Hematopoietic multipotent progenitor cell treated with erythropoietin and hydrocortisone succinate and interleukin-3 and kit ligand, for 4 days (in vitro differentiated cells): ENCODE data around the gene FRMPD3.
"Not testable (repeated sequence)": the region's sequence is repeated elsewhere in the genome, so short reads cannot be mapped to it uniquely, and the experiment has no call there.

Experiments
- DNase-seq: peaks from one replicate; pipeline ENCODE4 v3.0.0-alpha.2; 2015

FRMPD3 gene

DNA sequence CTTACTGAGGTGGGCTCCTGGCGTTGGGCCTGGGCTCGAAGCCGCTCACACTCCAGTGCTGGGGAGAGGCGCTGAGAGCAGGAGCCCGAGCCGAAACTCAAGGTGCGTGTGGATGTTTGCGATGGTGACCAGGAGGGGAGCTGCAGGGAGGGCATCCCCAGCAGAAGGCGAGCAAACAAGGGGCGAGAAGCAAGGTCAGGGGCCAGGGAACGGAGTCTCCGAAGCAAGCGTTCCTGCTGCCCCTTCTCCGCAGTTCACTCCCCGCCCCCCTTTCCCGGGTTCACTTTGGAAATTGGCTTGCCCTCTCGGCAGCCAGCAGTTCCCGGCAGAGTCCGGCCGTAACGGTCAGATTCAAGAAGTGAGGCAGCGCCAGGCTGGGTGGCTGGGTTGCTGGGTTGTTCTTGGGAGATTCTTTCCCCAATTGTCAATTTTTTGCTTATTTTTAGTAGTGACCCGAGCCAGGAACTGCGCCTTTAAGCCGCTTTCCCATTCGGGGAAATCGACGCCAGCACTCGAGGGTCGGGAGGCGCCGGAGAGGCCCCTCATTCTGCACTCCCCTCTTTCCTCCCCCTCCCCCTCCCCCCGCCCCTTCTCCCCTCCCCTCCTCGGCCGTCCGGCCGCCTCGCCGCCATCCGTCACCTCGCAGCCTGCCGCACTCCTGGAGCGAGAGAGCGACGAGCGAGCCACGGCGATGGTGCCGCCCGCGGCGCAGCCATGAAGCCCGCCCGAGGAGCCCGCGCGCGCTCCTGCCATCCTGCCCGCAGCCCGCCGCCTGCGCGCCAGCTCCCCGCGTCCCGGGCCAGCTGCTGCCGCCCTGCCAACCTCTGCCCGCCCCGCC, at the start of gene FRMPD3:
Gene FRMPD3, plus strand, starts transcription at position 655 of the 838 bp plus-strand sequence. CDS start 76,937 bp downstream, outside the sequence.
- DNase-seq, result peak; percentile 8

DNA sequence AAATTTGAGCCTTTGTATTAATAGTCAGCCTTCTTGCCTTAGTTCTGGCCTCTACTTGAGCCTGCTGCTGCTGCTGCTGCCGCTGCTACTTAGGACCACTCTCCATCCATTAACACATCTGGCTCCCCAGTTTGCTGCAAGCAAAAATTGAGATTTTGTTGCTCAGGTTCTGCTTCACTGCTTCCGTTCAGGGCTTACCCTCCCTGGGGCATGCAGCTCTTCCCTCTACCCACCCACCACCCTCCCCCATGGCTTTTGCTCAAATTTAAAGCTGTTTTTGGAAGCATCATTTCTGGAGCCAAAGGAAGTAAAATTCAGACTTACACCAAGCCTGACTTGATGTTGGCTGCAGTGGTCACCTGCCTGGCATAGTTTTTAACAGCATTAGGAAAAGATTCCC, 28.9 kb upstream of the FRMPD3 start:
- no peak for DNase-seq

DNA sequence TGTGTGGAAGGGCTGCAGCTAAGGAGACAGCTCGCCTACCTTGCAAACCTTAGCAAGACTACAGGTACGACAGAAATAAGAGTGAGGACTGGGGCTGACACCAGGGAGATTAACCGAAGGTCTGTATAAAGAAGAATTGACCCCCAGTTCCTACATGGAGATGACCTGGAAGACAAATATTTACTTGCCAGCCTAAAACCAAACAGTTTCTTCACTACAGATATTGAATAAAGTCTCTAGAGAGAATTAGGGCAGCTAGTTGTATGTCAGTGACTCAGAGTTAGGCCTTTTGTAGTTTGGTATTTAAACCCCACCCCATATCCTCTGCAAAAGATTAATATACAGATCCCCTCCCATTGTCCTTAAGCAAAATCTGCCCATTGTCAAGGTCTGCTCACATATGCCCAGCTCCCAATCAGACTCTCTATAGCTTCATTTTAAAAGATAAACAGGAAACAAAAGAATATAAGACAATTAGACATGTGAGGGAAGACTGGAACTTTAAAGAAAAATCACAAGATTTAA, 28.1 kb upstream of the FRMPD3 start:
- DNase-seq, result no peak

DNA sequence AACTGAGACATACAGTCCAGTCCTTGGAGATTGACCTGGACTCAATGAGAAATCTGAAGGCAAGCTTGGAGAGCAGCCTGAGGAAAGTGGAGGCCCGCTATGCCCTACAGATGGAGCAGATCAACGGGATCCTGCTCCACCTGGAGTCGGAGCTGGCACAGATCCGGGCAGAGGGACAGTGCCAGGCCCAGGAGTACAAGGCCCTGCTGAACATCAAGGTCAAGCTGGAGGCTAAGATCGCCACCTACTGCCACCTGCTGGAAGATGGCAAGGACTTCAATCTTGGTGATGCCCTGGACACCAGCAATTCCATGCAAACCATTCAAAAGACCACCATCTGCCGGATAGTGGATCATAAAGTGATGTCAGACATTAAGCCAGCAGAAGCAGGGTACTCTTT, 20.4 kb upstream of the FRMPD3 start:
- peak; percentile 53 for DNase-seq

DNA sequence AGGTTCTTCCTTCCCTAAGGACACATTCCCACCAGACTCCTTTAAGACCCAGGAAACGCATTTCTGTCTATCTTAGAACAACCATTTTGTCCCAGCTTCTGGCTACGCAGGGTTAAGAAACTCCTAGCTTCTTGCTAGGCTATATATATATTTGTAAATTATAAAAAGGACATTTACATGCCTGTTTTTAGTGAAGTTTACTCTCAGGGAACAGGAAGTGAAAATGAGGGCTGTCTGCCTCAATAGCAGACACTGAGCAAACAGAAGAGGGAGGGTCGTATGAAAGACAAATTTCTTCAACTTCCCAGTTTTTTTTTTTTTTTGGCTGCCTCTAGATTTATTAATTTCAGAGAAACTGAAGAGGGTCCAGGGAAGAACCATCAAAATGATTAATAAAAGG, 9.3 kb upstream of the FRMPD3 start:
- DNase-seq, result no peak

DNA sequence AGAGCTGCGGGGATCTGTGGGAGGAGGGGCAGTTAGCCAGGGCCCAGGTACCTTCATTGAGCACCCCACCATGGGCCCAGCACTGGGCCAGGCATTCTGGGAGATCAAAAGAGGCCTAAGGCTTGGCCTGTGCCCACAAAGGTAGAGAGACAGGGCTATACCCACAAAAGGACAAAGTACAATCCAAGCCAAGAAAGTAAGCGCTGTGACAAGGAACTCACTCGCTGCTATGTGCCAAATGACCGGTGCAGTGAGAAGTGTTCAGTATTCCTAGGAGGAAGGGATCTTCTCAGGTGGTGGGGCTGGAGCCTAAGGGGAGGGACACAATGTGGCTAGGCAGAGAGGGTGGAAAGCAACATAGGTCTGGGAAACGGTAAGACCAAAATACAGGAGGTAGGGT, 8.8 kb upstream of the FRMPD3 start:
- DNase-seq, result no peak

DNA sequence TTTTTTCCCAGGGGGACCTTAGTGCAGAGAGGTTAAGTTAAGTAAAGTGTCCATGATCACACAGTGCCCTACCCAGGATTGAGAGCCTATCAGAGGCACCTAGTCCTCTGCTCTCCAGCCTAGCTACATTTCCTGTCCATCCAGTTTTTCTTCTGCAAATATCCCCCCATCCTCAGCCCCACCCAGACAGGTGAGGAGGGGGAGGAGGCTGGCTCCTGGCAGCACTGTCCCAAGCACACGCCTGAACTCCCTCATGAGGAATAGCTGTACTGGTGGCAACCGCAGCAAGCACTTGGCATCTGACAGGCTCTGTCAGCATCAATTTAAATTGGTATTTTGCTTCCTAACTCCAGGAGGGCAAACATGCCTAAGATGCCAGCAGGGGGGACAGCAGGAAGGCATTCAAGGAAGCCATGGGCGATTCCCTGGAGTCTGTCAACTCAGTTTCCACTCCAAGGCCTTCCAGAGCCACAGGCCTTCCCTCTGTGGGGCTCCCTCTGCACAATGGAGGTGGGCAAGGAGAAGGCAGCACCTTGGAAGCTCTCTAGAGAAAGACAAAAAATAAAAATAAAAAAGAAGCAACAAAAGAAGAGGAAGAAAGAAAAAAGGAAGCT, 6.4 kb upstream of the FRMPD3 start:
- DNase-seq, result no peak

DNA sequence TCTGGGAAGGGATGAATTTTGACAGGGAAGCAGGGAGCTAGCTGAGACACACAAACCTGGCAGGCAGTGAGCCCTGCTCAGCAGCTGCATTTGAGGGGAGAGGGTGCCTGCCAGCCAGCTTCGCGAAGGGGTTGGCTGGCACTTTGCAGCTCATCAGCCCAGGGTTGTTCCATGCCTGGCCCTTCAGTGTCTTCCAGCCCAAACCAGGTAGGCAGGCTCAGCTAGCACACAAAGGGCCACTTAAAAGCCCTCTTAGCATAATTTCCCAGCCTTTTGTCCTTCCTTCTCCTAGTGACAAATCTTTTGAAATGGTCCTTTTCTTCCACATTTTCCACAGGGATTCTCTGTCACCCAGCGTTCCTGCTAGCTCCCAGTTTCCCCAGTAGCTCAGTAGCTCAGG, 4.3 kb upstream of the FRMPD3 start:
- DNase-seq, result no peak

DNA sequence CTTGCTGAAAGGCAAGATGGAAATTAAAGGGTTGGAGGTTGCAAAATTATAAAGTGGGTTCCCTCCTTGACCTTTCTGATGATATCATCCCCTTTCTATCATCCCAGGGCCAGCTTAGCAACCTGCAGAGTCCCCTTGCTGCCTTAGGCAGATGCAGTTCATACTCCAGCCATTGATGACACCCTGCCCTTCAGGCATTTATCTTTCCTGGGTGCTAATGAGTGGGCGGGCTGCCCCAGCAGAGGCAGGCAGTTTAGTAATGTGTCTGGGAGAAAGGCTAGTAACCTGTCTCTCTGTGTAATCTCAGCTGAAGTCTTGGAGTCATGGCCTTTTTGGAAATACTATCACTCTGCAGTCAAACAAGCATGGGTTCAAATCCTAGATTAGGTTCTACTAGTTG, 3.8 kb upstream of the FRMPD3 start:
- DNase-seq, result no peak

DNA sequence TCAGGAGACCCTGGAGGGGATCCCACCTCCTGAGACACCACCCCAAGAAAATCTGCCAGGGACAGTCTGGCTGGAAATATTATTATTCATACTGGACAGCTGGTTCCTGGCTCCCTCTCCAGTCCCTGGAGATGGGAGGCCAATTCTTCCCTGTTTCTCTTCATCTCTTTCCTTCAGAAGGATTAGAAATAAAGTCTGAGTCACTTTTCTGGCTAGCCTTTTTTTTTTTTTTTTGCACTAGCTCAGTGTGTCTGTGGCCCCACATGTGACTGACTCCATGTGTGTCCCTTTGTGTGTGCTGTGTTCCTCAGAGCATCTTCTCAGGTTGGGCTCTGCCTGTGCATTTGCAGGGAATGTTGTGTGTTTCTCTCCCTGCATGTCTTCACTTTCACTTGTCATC, 1.8 kb upstream of the FRMPD3 start:
- no peak for DNase-seq

DNA sequence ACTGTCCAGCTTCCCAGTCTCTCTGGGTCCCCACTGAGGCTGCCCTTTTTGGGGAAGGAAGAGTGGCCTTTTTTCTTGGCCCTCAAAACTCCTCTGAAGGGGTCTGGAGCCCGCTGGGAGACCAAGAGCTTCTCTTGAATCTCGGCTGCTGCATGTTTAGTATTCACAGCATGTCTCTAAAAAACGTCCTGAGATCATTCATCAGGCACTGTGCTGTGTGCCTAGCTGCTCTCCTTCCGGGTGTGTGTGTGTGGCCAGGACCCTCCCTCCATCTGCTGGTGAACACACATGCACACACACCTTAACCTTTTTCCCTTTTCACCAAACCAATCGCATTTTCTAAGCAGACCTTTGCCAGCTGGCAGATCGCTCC, 841 bp upstream of the FRMPD3 start:
- DNase-seq, result no peak

DNA sequence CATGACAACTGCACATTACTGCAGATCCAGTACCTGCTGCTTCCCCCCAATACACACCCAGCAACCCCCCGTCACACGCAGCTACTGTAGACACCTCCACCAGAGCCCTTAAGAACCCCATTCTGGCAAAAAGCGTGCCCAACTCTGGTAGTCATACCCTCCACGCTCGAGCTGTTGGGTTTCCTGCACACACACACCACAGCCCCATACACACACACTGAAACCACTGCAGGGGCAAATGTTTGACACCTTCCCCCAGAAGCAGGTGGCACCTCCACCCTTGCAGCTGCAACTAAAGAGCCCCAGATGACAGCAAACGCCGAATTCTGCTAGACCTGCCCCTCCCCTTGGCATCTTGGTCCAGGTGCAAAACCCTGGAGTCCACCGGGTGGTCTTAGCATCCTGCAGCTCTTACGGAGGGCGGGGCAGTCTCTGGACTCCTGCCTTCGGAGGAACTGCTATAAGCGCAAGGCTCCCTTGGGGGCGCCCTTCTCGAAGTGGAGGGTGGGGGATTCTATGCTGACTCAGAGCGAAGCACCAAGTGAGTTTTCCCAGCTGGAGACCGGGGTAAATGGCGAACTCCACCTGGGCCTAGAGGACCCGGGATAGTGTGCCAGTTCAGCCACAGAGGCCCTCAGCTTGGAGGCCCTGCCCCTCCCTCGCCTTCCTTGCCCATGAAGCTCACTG, 1.5 kb downstream of the FRMPD3 start:
- DNase-seq, result peak; percentile 22

DNA sequence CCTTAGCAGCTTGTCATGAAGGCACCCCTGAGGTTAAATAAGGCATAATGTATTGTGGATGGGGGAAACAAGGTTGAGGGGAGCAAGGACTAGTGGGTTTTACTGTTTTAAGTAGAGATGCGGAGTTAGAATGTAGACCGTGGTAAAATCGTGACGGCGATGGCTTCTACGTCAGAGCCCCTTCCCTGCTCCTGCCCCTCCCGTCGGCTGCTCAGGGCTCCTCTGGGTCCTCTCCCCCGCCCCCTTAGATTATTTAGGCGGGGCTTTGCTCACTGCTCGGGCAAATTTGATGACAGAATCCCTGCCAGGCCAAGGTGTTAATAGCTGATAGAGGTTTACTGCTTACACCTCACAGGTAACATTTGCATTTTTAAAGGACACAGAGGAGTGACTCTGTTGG, 2.3 kb downstream of the FRMPD3 start:
- no peak for DNase-seq

DNA sequence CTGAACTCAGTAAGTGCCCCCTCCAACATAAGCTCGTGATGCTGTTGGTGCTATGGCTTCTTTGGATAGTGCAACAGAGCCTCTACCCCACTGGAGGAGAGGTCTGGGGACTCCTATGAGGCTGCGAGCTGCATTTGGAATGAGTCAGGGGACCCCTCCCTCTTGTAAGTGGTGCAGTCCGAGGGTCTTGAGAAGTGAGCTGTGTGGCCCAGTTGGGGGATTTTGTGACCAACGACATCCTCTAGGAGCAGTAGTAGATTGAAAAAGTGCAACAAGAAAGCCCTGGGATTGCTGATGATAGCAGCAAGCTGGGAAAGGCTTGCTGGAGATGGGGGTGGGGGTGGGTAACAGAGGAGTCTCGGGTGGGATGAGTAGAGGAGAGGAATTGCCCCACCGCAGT, 3.1 kb downstream of the FRMPD3 start:
- no peak for DNase-seq

DNA sequence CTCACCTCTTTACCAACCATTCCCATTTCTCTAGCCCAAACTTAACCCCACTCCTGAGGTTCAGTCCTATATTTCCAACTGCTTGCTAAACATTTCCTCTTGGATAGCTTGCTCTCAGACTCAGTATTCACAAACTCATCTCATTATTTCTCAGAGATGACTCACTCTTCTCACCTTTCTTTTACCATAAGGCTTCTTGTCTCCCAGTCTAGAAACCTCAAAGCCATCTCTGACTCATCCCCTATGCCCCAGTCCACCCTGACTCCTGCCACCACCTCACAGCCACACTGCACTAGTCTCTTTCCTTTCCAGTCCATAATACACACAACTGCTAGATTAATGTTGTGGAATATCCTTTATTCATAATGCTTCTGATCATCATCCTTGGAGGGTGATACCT, 4.8 kb downstream of the FRMPD3 start:
- DNase-seq, result no peak

DNA sequence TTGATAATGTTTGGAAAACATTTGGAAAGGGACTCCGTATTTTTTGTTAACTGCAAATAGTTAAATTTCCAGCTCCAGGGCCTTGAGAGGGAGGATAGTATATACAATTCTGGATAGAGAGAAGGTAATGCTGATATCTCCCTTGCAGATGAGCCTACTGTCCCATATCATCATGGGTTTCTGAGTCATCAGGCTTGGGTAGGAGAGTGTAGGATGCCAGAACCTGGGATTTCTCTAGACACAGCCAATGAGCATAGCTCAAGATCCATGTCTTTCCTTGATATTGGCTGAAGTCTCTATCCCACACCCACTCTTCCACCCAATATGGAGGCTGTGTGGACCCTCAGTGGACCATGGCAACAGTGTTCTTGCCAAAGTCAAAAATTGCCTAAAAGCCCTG, 7.8 kb downstream of the FRMPD3 start:
- DNase-seq, result no peak

DNA sequence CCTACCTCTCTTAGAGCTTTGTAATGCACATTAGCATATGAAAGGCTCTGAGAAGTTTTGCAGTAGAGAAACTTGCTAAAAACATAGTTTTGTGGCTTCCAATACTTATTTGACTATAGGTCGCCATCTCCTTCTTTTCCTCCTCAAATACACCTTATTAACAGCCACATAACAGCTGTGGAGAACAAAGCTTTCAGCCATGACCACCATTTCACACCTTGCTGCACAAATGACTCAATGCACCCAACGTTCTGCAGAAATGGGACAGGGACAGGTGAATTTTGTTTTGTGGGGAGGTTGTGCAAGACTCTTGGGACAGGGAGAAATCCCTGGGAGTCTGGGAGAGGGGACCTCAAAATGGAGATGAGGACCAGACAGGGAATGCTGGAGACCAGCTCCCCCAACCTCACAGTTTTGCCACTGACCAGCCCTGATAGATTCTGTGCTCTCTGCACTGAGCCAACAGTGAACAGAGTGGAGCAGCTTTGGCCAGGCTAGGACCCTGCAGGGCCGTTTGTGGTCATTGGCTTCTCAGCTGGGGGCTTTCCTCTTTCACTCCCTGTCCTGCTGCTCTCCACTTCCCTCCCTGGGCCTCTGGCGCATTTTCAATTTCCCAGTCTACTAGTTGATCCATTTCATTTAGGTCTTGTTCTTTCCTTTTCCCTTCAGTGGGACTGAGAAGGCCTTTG, 16.6 kb downstream of the FRMPD3 start:
- DNase-seq, result no peak

DNA sequence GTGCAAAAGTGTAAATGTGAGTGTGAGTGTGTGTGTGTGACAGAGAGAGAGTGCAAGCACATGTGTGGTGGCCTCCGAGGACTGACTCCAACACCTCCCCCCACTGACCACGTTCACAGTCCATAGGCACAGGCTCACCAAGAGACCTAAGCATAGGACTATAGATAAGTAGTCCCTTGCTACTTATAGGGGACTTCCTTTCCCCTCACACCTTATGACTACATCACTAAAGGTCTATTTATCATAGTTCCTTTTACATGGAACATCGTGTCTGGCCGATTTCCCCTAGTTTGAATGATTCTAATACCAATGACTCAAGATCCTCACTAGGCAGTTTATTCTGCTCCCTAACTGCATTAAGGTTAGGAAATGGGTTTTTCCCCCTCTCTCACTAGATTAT, 17.8 kb downstream of the FRMPD3 start:
- no peak for DNase-seq

DNA sequence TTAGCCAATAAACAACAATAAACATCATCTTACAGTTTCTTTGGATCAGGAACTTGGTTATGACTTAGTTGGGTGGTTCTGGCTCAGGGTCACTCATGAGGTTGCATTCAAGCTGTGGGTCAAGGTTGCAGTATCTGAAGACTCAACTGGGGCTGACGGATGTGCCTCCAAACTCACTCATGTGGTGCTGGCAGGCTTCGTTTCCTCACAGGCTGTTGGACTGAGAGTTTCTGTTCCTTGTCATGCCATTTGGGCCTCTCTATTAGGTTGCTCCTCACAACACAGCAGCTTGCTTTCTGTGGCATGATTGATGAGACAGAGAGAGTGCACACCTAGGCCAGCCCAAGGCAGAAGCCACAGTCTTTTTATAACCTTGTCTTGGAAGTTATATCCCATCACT, 20.7 kb downstream of the FRMPD3 start:
- DNase-seq, result no peak

DNA sequence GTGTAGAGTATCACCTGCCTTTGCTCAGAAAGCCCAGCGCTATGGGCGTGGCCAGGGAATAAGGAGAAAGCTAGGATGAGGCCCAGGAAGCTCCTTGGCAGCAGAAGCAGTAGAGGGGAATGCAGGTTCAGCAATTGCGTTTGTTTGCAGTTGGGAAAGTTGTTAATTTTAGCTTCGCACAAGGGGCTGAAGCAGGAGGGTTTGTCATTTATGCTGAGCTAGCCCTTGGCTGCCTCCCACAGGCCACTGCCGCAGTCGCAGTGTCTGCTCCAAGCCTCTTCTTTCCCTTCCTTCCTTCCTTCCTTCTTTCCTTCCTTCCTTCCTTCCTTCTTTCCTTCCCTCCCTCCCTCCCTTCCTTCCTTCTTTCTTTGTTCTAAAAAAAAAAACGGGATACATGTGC, 21.5 kb downstream of the FRMPD3 start:
- no peak for DNase-seq

DNA sequence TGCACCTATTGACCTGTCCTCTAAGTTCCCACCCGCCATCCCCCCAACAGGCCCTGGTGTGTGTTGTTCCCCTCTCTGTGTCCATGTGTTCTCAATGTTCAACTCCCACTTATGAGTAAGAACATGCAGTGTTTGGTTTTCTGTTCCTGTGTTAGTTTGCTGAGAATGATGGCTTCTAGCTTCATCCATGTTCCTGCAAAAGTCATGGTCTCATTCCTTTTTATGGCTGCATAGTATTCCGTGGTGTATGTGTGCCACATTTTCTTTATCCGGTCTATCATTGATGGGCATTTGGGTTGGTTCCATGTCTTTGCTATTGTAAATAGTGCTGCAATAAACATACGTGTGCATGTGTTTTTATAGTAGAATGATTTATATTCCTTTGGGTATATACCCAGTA, 22.0 kb downstream of the FRMPD3 start:
- not testable (repeated sequence) for DNase-seq

DNA sequence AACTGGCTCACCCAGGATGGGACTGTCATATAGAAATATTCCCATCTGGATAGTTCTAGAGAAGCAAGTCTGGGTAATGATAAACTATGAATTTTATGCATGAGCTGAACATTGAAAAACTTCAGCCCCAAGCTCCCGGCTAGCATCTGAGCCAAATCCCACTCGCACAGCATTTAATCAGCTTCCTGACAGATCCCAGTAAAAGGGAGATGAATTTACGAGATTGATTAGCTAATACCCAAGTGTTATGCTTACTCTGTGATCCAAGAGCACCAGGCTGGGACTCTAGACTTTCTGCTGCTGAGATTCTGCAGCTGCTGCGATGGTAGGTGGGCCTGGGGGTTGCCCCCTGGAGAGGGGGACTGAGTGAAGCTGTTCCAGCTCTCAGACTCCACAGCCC, 28.0 kb downstream of the FRMPD3 start:
- no peak for DNase-seq

DNA sequence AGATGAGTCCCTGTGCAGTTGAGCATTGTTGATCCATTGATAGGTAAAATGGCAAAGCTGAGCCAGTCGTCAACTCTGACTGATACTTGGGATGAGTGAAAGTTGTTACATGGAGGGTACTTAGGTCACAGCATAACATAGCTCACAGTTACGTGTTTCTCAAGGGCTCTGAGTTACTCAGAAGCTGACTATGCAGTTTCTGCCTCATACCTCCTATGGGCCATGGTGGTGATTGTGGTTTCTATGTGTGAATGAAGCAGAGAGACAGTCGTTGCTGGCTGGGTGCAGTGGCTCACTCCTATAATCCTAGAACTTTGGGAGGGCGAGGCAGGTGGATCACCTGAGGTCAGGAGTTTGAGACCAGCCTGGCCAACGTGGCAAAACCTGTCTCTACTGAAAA, 30.8 kb downstream of the FRMPD3 start:
- no peak for DNase-seq
